Effector memory CD8-positive, alpha-beta T cell (primary cell): ENCODE results near the gene CDK15.

Experiments
- ATAC-seq: fragments of 150-1000 bp; cut with Tn5 transposase; replicated peaks from 2 replicates; pipeline ENCODE4 v1.10.0; 2021; ENCODE audit warnings: mild to moderate bottlenecking, moderate library complexity
- DNase-seq, 3 experiments: peaks; one replicate each; pipeline ENCODE4 v3.0.0; 2021
- H3K27ac Mint-ChIP-seq, 2 donors: one replicate each; pipeline ENCODE4 v1.8.0; 2022; ENCODE audit warnings: mild to moderate bottlenecking in 2 of 2, mixed read lengths in 2 of 2, moderate library complexity in 2 of 2
- H3K27me3 Mint-ChIP-seq, 2 donors: one replicate each; pipeline ENCODE4 v1.8.0; 2022; ENCODE audit warnings: mixed read lengths in 2 of 2
- H3K36me3 Mint-ChIP-seq: one replicate; pipeline ENCODE4 v1.8.0; 2022; ENCODE audit warnings: mild to moderate bottlenecking, moderate library complexity, mixed read lengths; ENCODE audit not compliant: insufficient read depth
- H3K4me1 Mint-ChIP-seq, 2 donors: one replicate each; pipeline ENCODE4 v1.8.0; 2022; ENCODE audit warnings: low read depth in 2 of 2, mixed read lengths in 2 of 2
- H3K4me3 Mint-ChIP-seq, 2 donors: one replicate each; pipeline ENCODE4 v1.8.0; 2022; ENCODE audit warnings: mild to moderate bottlenecking in 2 of 2, mixed read lengths in 2 of 2, moderate library complexity in 2 of 2
- H3K9me3 Mint-ChIP-seq, 2 donors: one replicate each; pipeline ENCODE4 v1.8.0; 2022; ENCODE audit warnings: mixed read lengths in 2 of 2

Gene CDK15

GRCh38 chr2:201879996-201880395 lies 73.7 kb downstream of the CDK15 start:
- no peak for ATAC-seq
- no peaks in the 10 kb centered on the region for H3K9me3 Mint-ChIP-seq
- H3K36me3 Mint-ChIP-seq = no peaks in the 10 kb centered on the region
- no peak overlapping the region for H3K4me3 Mint-ChIP-seq
- H3K4me1 Mint-ChIP-seq = peaks cover 7 to 12% of the 10 kb centered on the region in 2 donors
- DNase-seq = no peak
- H3K27ac Mint-ChIP-seq = no peak overlapping the region
- H3K27me3 Mint-ChIP-seq = peaks cover 64 to 78% of the 10 kb centered on the region in 2 donors

- Mint-ChIP-seq H3K9me3 (no peaks in the 10 kb centered on the region), H3K4me3 (no peak overlapping the region), H3K27ac (no peak overlapping the region), H3K4me1 (peaks cover 9 to 12% of the 10 kb centered on the region in 2 donors), H3K27me3 (peaks cover 68 to 82% of the 10 kb centered on the region in 2 donors), H3K36me3 (no peaks in the 10 kb centered on the region)
- ATAC-seq = no peak
- no peak for DNase-seq
These were observed 74.2 kb downstream of the CDK15 start for GRCh38 chr2:201880579-201880978.

- DNase-seq (no peak), ATAC-seq (no peak)
- Mint-ChIP-seq H3K36me3 (no peaks in the 10 kb centered on the region), H3K27me3 (peaks cover 63 to 77% of the 10 kb centered on the region in 2 donors), H3K27ac (no peak overlapping the region), H3K4me1 (peaks cover 9 to 12% of the 10 kb centered on the region in 2 donors), H3K9me3 (no peaks in the 10 kb centered on the region), H3K4me3 (no peak overlapping the region)
These were observed 74.8 kb downstream of the CDK15 start for GRCh38 chr2:201880993-201881611.

- Mint-ChIP-seq H3K9me3 (no peaks in the 10 kb centered on the region), H3K36me3 (no peaks in the 10 kb centered on the region), H3K27ac (no peak overlapping the region), H3K4me3 (no peak overlapping the region), H3K4me1 (peaks cover 9 to 12% of the 10 kb centered on the region in 2 donors), H3K27me3 (peaks cover 62 to 74% of the 10 kb centered on the region in 2 donors)
- ATAC-seq = no peak
- DNase-seq = no peak
These were observed 75.4 kb downstream of the CDK15 start for GRCh38 chr2:201881741-201882140.

- Mint-ChIP-seq H3K9me3 (no peaks in the 10 kb centered on the region), H3K27ac (peak overlapping the region in 1 of 2 donors; percentile 4), H3K4me3 (peak overlapping the region; percentile 23 to 27), H3K36me3 (no peaks in the 10 kb centered on the region), H3K27me3 (peaks cover 67 to 79% of the 10 kb centered on the region in 2 donors), H3K4me1 (peaks cover 9 to 12% of the 10 kb centered on the region in 2 donors)
- no peak for ATAC-seq
- no peak for DNase-seq
These were observed 76.2 kb downstream of the CDK15 start for GRCh38 chr2:201882353-201883090.

- no peaks in the 10 kb centered on the region for H3K9me3 Mint-ChIP-seq
- H3K36me3 Mint-ChIP-seq = no peaks in the 10 kb centered on the region
- H3K4me1 Mint-ChIP-seq = peaks cover 9 to 12% of the 10 kb centered on the region in 2 donors
- H3K4me3 Mint-ChIP-seq = no peak overlapping the region
- ATAC-seq (no peak), DNase-seq (no peak)
- no peak overlapping the region for H3K27ac Mint-ChIP-seq
- peaks cover 78 to 83% of the 10 kb centered on the region in 2 donors for H3K27me3 Mint-ChIP-seq
These were observed 77.5 kb downstream of the CDK15 start for GRCh38 chr2:201883606-201884369.

GRCh38 chr2:201886504-201886903 lies 80.2 kb downstream of the CDK15 start:
- Mint-ChIP-seq H3K4me3 (no peak overlapping the region), H3K9me3 (no peaks in the 10 kb centered on the region), H3K4me1 (peaks cover 9% of the 10 kb centered on the region in 2 donors), H3K27ac (no peak overlapping the region), H3K27me3 (peaks cover 69 to 79% of the 10 kb centered on the region in 2 donors), H3K36me3 (no peaks in the 10 kb centered on the region)
- ATAC-seq = no peak
- no peak for DNase-seq

- Mint-ChIP-seq H3K4me1 (peaks cover 0 to 2% of the 10 kb centered on the region in 2 donors), H3K4me3 (no peak overlapping the region), H3K9me3 (no peaks in the 10 kb centered on the region), H3K27ac (no peak overlapping the region), H3K36me3 (no peaks in the 10 kb centered on the region), H3K27me3 (peaks cover 56 to 72% of the 10 kb centered on the region in 2 donors)
- ATAC-seq = no peak
- no peak for DNase-seq
These were observed 81.6 kb downstream of the CDK15 start for GRCh38 chr2:201887773-201888425.

GRCh38 chr2:201888426-201888800 lies 82.1 kb downstream of the CDK15 start:
- peaks cover 53 to 73% of the 10 kb centered on the region in 2 donors for H3K27me3 Mint-ChIP-seq
- H3K36me3 Mint-ChIP-seq = no peaks in the 10 kb centered on the region
- DNase-seq = no peak
- no peak overlapping the region for H3K27ac Mint-ChIP-seq
- no peak overlapping the region for H3K4me3 Mint-ChIP-seq
- no peaks in the 10 kb centered on the region for H3K9me3 Mint-ChIP-seq
- peaks cover 0 to 3% of the 10 kb centered on the region in 2 donors for H3K4me1 Mint-ChIP-seq
- no peak for ATAC-seq

GRCh38 chr2:201890453-201890852 lies 84.1 kb downstream of the CDK15 start:
- DNase-seq (no peak), ATAC-seq (no peak)
- no peak overlapping the region for H3K27ac Mint-ChIP-seq
- no peak overlapping the region for H3K4me3 Mint-ChIP-seq
- no peaks in the 10 kb centered on the region for H3K36me3 Mint-ChIP-seq
- peaks cover 33 to 64% of the 10 kb centered on the region in 2 donors for H3K27me3 Mint-ChIP-seq
- H3K4me1 Mint-ChIP-seq = peaks cover 0 to 2% of the 10 kb centered on the region in 2 donors
- no peaks in the 10 kb centered on the region for H3K9me3 Mint-ChIP-seq

- ATAC-seq (no peak), DNase-seq (no peak)
- peaks cover 36 to 64% of the 10 kb centered on the region in 2 donors for H3K27me3 Mint-ChIP-seq
- no peak overlapping the region for H3K27ac Mint-ChIP-seq
- no peaks in the 10 kb centered on the region for H3K36me3 Mint-ChIP-seq
- peaks cover 0 to 2% of the 10 kb centered on the region in 2 donors for H3K4me1 Mint-ChIP-seq
- no peaks in the 10 kb centered on the region for H3K9me3 Mint-ChIP-seq
- H3K4me3 Mint-ChIP-seq = no peak overlapping the region
These were observed 85.3 kb downstream of the CDK15 start for GRCh38 chr2:201891676-201892075.

GRCh38 chr2:201892516-201892915 lies 86.2 kb downstream of the CDK15 start:
- Mint-ChIP-seq H3K36me3 (no peaks in the 10 kb centered on the region), H3K27ac (no peak overlapping the region), H3K27me3 (peaks cover 32 to 67% of the 10 kb centered on the region in 2 donors), H3K9me3 (no peaks in the 10 kb centered on the region), H3K4me3 (no peak overlapping the region), H3K4me1 (peaks cover 0 to 2% of the 10 kb centered on the region in 2 donors)
- ATAC-seq (no peak), DNase-seq (no peak)

- ATAC-seq (no peak), DNase-seq (no peak)
- Mint-ChIP-seq H3K36me3 (no peaks in the 10 kb centered on the region), H3K9me3 (no peaks in the 10 kb centered on the region), H3K4me1 (no peaks in the 10 kb centered on the region), H3K27me3 (peaks cover 38 to 54% of the 10 kb centered on the region in 2 donors), H3K27ac (no peak overlapping the region), H3K4me3 (no peak overlapping the region)
These were observed 94.0 kb downstream of the CDK15 start for GRCh38 chr2:201900362-201900761.
